Measurements from ENCODE around the gene FBXL22.
"Not testable (repeated sequence)": the region's sequence is repeated elsewhere in the genome, so short reads cannot be mapped to it uniquely, and the experiment has no call there.

FBXL22 gene

DNA sequence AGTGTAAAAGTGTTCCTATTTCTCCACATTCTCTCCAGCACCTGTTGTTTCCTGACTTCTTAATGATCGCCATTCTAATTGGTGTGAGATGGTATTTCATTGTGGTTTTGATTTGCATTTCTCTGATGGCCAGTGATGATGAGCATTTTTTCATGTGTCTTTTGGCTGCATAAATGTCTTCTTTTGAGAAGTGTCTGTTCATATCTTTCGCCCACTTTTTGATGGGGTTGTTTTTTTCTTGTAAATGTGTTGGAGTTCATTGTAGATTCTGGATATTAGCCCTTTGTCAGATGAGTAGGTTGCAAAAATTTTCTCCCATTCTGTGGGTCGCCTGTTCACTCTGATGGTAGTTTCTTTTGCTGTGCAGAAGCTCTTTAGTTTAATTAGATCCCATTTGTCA, 20.4 kb downstream of the FBXL22 start:
- DNase-seq = not testable (repeated sequence)

DNA sequence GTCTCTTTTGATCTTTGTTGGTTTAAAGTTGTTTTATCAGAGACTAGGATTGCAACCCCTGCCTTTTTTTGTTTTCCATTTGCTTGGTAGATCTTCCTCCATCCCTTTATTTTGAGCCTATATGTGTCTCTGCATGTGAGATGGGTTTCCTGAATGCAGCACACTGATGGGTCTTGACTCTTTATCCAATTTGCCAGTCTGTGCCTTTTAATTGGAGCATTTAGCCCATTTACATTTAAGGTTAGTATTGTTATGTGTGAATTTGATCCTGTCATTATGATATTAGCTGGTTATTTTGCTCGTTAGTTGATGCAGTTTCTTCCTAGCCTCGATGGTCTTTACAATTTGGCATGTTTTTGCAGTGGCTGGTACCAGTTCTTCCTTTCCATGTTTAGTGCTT, 23.6 kb downstream of the FBXL22 start:
- not testable (repeated sequence) for DNase-seq

DNA sequence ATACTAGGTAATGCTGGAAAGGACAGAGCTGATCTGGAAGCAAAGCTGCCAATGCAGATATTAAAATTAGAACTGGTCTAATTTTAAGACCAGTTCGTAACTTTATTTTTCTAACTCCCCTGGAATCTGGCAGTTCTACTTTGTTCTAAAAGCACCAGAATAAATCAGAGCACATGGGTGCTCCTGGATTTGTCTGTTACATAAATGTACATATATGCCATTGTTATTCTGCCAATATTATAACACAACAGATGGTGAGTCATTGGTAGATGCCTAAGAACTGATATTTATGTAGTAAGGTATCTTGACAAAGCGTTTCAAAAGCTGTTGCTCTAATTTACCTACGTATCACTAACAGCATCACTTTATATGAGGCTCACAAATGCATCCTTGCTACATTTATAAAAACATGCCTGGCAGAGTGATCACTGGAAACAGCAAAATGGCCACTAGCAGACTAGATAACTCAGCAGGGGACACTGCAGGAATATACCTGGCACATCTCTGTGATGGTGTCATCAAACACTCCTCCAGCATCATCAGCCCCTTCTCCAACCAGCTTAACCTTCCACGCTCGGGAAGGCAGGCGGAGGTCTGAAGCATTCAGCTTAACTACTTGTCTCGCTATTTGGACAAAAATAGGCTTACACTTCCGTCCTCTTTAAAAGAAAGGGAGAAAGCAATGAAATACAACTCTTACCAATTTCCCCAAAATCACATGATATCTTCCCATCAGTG, 26.2 kb downstream of the FBXL22 start:
- no peak for DNase-seq

DNA sequence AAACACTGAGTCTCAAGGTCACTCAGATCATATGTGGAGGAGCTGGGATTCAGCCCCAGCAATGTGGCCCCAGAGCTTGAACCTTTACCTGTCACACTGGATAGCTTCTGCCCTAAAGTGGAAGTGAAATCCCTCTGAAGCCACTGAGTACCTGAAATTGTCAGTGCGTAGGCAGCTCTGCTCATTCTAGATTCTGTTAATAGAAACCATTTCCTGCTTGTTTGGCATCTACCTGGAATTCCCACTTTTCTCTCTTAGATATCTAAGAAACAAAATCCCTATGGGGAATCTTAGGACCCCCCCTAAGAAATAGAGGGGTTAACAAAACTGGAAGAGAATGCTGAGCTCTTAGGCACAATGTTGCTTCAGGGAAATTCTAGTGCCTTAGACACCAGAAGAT, 29.8 kb downstream of the FBXL22 start:
- no peak for DNase-seq

DNA sequence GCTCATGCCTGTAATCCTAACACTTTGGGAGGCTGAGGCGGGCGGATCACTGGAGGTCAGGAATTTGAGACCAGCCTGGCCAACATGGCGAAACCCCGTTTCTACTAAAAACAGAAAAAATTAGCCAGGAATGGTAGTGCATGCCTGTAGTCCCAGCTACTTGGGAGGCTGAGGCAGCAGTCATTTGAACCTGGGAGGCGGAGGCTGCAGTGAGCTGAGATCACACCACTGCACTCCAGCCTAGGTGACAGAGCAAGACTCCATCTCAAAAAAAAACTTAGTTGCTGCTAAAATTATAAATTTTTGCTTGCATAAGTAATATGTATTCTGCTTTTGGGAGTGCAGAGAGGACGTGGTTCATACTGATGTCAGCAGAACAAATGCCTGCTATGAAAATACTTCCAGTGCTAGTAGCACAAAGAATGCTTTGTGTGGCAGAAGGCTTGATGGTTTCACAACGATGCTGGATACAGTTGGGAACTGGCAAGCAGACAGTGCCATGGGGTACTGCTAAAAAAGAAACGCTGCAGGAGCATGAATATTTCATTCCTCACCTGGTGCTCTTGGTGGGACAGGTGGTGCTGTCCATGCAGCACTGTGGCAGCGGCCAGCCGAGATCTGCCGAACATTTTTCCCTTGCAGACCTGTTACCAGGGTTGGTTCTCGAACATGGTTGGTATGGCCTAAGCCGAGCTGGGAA, 31.1 kb downstream of the FBXL22 start:
- no peak for DNase-seq

GRCh38 chr15:63630036-63630751, 33.0 kb downstream of the FBXL22 start:
- no peak for DNase-seq

DNA sequence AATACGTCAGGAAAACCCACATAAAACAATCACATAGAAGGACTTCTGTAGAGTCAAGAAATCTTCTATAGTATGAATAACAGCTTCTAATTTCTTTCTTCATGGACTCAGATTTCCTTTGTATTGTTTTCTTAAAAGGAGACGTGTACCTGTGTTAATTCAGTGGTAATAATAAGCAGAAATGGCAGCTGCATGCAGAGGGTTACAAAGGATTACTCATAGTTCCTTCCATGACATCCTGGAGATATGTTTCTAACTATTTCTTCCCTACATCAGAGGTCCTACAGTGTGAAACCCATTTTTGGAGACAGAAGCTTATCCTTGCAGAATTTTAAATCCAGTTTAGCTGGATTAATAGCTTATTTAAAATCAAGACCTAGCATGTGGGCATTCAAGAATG, 36.1 kb downstream of the FBXL22 start:
- no peak for DNase-seq

- no peak for DNase-seq
These were observed 37.0 kb downstream of the FBXL22 start for GRCh38 chr15:63634154-63634553.

DNA sequence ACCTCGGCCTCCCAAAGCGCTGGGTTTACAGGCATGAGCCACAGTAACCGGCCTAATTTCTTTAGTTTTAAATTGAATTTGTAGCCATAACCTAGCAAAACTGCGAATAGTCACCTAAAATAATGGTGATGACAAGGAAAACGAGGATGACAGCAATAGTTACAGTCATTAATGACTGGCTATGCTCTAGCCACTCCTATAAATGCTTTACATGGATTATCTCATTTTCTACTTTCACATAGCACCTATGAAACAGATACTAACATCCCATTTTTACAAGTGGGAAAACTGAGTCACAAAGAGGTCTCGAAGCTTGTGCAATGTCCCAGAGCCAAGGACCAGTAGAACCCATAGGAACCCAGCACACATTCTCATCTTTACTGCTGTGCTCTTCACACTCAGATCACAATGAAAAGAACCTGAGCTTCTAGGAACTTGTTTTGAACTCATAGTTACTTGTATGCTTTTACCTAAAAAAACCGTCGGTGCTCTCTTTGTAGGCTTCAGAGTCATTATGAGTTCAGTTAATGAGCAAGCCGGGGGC, 39.4 kb downstream of the FBXL22 start:
- DNase-seq = no peak

DNA sequence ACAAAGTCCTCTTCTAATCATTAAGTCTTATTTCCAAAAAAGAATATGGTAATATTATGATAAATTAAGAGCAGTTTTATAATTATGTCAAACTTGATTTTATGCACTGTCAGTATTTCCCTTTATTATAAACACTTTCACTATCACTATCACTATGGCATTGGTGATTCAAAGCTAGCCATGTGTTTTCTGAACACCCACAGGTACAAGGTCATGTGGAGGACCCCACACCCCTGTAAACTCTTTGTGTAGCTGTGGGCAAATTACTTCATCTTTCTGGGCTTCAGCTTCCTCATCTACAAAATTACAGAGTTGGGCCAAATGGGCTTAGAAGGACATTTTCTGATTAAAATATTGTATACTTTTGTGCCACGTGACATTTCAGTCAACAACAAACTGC, 41.7 kb downstream of the FBXL22 start:
- no peak for DNase-seq

DNA sequence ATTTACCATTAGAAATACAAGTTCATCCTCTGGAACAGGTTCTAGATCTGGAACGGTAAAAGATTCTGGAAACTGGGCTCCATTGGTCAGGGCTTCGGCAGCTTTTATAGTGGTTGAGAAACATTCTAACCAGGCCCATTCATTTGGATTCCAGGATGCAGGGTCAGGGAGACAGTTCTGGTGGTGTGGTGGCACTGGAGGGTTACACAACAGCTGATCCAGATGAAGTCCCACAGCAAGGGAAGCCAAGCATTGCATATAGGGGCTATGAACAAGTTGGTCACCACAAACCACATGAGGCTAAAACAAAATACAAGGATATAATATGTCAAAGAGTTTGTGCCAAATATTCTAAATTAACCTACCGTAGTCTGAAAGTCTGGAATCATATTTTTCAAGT, 43.0 kb downstream of the FBXL22 start:
- no peak for DNase-seq

All from activated effector memory CD4-positive, alpha-beta T cell treated with Interleukin-2 at 50 U/mL for 16 hours (primary cell).